H1 (cell line): ENCODE data around the gene LRRC3B. TPM values are rescaled to one million over a fixed set of nuclear protein-coding genes. Genes with fewer than 3 reads are reported as not detected.

Experiments used
- CHD7 ChIP-seq: fragments of 300-600 bp; sonication (generic); IDR thresholded peaks from 2 replicates; pipeline ENCODE4 v1.7.1; 2012; ENCODE audit warnings: low read length, moderate library complexity, mild to moderate bottlenecking, inconsistent platforms; ENCODE audit not compliant: insufficient replicate concordance
- GTF2F1 ChIP-seq: IDR thresholded peaks from 2 replicates; pipeline ENCODE4 v1.6.1; 2012; ENCODE audit warnings: low read depth, low read length, improper control_type of control experiment, borderline replicate concordance
- HDAC2 ChIP-seq, 2 experiments: fragments of 300-600 bp in 1 of 2; sonication (generic) in 1 of 2; IDR thresholded peaks; 2 replicates each; pipeline ENCODE4 v1.6.1; 2011 to 2012; ENCODE audit warnings: low read depth in 2 of 2, low read length in 2 of 2, mild to moderate bottlenecking in 2 of 2, moderate library complexity in 2 of 2, borderline replicate concordance in 1 of 2, inconsistent platforms in 1 of 2
- HDAC6 ChIP-seq: IDR thresholded peaks from one replicate; pipeline ENCODE4 v1.7.1; 2012; ENCODE audit warnings: low read depth, mild to moderate bottlenecking, inconsistent platforms, low read length, moderate library complexity
- JUN ChIP-seq: IDR thresholded peaks from 2 replicates; pipeline ENCODE4 v1.6.1; 2011; ENCODE audit warnings: low read depth, mild to moderate bottlenecking, improper control_type of control experiment, low read length
- KDM4A ChIP-seq: IDR thresholded peaks from one replicate; pipeline ENCODE4 v1.7.1; 2012; ENCODE audit warnings: low read depth, mild to moderate bottlenecking, moderate library complexity, low read length, inconsistent platforms; ENCODE audit not compliant: severe bottlenecking
- POLR2AphosphoS5 ChIP-seq: IDR thresholded peaks from 2 replicates; pipeline ENCODE4 v1.6.1; 2011; ENCODE audit warnings: low read depth, low read length
- RBBP5 ChIP-seq: IDR thresholded peaks from 2 replicates; pipeline ENCODE4 v1.7.1; 2012; ENCODE audit warnings: low read depth, mild to moderate bottlenecking, inconsistent platforms, low read length, moderate library complexity, borderline replicate concordance
- RXRA ChIP-seq: IDR thresholded peaks from 2 replicates; pipeline ENCODE4 v1.6.1; 2011; ENCODE audit warnings: low read depth, mild to moderate bottlenecking, low read length, moderate library complexity; ENCODE audit not compliant: insufficient read depth
- SAP30 ChIP-seq: fragments of 300-600 bp; sonication (generic); IDR thresholded peaks from 2 replicates; pipeline ENCODE4 v1.7.1; 2012; ENCODE audit warnings: low read length, moderate library complexity, mild to moderate bottlenecking, inconsistent platforms; ENCODE audit not compliant: insufficient read depth, insufficient replicate concordance
- TBP ChIP-seq: IDR thresholded peaks from 2 replicates; pipeline ENCODE4 v1.6.1; 2011; ENCODE audit warnings: low read depth, low read length, improper control_type of control experiment
- YY1 ChIP-seq: IDR thresholded peaks from 2 replicates; pipeline ENCODE4 v1.6.1; 2011; ENCODE audit warnings: low read depth, mild to moderate bottlenecking, low read length
- polyA plus RNA-seq, 7 experiments: library from polyadenylated mRNA; depleted of rRNA in 3 of 7; stranded (reverse) in 5 of 7; unstranded in 2 of 7; fragments of >200 nt in 5 of 7; fragments of 200-250 nt in 2 of 7; gene quantifications; 1 replicate in 5 of 7; 2 replicates in 1 of 7; 4 replicates in 1 of 7; pipeline versions ENCODE4 v1.2.1 to v1.2.3, GENCODE V29; 2011 to 2013; ENCODE audit warnings: missing spikeins in 2 of 7, mixed read lengths in 2 of 7
- total RNA-seq: library from RNA; stranded (reverse); fragmentation: NEBNext Ultra II Directional; extraction: Animal tissue kit (Norgen Biotek cat#: 25700); gene quantifications from 2 replicates; pipeline ENCODE4 v1.2.1, GENCODE V29; 2021

LRRC3B gene
- total and polyA plus RNA-seq, 2 of the 8 experiments (the other 6 are each of a cell fraction or from before 2014, with no cell fraction given) = 1.6 to 3.1 TPM

GRCh38 chr3:26592451-26592850 is 30.1 kb upstream of the LRRC3B start (continued):
- TF ChIP-seq CHD7 (no peak), HDAC2 (IDR thresholded peaks at IDR 0.05; ENCODE audit: borderline replicate concordance in 1 of 2, low read depth in 2 of 2, low read length in 2 of 2) (no peak), SAP30 (no peak), KDM4A (no peak), HDAC6 (no peak), YY1 (no peak), RBBP5 (no peak), GTF2F1 (no peak), RXRA (no peak), JUN (no peak), TBP (no peak), POLR2AphosphoS5 (no peak)
